Activated CD4-positive, alpha-beta T cell treated with anti-CD3 and anti-CD28 coated beads for 1 hour (primary cell): ENCODE measurements around the gene ATP6V0D1.

Experiments
- DNase-seq: peaks from one replicate; pipeline ENCODE4 v3.0.0-alpha.2; 2020

ATP6V0D1 gene

DNA sequence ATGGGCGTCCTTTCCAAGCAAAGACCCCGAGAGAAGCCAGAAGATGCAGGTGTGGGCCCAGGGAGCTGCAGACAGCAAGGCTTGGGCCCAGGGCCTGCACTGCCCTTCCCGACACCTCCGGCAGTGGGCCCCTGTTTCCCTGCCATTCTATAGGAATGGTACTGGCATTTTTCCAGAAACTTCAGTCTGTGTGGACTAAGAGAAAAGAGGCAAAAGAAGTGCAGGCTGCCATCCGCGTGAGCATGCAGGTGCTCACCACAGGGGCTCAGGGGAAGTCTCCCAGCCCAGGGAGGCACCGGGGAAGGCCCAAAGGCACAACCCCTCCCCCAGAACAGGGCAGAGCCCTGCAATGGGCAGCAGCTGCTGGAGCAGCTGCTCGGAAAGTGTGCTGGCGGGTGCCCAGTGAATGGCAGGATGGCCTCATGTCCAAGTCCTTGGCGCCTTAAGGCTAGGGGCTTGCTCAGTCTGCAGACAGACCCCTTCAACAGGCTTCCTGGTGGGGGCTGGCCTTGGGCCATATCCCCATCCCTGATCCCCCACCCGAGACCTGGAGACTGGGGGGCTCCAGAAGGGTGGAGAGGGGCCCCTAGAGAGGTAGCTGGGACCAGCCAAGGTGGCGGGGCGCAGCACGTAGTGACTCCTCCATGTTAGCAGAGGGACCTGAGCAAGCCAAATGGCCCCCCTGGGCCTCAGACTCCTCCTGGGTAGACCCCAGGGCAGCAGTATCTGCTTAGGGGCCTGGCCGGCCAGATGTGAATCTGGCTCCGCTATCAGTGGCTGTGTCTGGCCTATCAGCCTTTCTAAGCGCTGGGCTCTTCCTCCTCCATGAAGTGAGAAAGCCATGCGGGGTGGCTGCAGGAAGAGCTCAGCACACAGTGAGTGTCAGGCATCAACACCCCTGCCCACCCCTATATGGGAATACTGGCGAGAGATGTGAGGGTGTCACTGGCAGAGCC is 80.9 kb downstream of the ATP6V0D1 start:
- DNase-seq: no peak

- no peak for DNase-seq
These were observed 81.7 kb downstream of the ATP6V0D1 start for GRCh38 chr16:67399218-67399733.

GRCh38 chr16:67398546-67399217 is 82.3 kb downstream of the ATP6V0D1 start:
- DNase-seq: no peak

GRCh38 chr16:67397812-67398545 is 83.0 kb downstream of the ATP6V0D1 start:
- DNase-seq: no peak

GRCh38 chr16:67397036-67397801 is 83.7 kb downstream of the ATP6V0D1 start:
- no peak for DNase-seq

DNA sequence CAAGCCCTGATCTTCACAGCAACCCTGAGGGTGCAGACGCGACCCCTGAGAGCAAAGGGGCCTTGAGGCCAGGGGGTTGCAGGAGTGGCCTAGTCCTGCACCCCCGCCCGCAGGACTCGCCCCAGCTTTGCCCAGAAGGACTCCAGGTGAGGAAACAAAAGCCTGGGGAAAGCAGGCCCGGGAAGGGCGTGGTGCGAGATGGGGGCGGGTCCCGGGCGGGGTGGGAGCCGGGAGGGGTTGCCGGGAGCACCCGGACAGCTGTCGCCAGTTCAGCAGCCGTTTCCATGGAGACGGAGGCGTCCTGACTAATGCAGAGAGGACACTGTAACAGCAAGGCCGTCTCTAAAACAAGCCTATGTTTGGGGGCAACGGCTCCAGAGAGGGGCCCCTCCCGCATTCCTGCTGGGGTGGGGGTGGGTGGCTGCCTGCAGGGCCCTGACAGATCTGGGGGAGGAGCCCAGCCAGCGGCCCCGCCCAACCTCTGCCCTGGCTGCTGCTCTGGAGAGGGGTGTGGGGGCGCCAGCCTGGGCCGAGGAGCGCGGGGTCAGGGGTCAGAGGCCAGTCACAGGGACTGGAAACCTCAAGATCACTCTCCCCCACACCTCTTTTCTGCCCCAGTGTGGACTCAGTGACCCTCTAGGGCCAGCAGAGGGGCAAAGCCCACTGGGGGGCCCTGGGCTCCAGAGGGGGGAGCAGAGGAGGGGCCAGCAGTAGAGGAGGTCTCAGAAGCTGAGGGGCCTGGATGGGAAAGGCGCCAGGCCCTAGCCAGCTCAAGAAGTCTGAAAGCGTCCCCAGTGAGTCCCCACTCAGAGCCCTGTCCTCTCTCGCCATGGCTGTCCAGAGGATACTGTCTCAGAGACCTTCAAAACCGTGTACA is 84.6 kb downstream of the ATP6V0D1 start:
- DNase-seq: no peak

GRCh38 chr16:67395458-67396158 is 85.3 kb downstream of the ATP6V0D1 start:
- no peak for DNase-seq

GRCh38 chr16:67395105-67395457 is 85.9 kb downstream of the ATP6V0D1 start:
- no peak for DNase-seq

DNA sequence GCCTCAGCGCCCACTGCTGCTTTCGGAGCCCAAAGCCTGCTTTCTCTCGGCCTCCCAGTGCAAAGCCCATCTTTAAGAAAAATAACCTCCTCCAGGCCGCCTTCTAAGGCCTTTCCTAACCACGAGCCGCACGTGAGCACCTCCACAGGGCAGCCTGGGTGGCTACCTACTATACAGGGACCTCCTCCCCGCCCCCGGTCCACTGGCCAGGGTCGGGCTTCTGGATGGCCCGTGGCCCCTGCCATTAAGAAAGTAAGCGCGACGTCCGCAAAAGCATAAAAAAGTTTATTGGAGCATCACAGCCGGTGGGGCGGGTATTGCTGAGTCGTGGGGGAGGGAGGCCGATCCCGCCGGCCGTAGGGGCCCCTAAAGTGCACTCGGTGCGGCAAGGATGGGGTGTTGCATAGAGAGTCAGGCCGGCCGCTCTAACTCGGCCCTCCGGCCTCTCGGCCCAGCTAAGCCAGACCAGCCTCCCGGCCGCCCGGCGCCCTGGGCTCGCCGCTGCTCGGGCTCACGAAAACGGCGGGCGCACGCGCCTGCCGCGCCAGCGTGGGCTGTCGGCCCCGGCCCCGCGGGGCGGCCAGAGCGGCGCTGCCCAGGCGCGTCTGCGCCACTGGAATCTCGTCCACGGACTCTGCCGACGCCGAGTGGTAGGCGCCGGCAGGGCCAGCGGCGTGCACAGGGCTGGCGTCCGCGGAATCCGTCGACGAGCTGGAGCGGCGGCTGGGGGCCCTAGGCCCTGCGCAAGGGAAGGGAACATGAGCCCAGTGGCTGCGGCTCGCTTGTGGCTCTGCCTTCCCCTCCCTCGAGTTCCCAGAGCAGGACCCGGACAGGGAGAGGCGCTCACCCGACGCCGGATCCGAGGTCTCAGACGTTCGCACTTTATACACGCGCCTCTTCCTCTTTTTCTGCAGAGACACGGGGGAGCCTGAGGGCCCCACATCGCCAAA is 86.5 kb downstream of the ATP6V0D1 start:
- DNase-seq: no peak

GRCh38 chr16:67393788-67394154 is 87.2 kb downstream of the ATP6V0D1 start:
- no peak for DNase-seq

GRCh38 chr16:67393111-67393787 is 87.7 kb downstream of the ATP6V0D1 start, which contains the start of gene TPPP3:
TSS of gene TPPP3 (minus strand) at chr16:67393498. CDS start at chr16:67391111, 2,387 bp downstream.
- no peak for DNase-seq

GRCh38 chr16:67392301-67393059 is 88.5 kb downstream of the ATP6V0D1 start:
- no peak for DNase-seq

DNA sequence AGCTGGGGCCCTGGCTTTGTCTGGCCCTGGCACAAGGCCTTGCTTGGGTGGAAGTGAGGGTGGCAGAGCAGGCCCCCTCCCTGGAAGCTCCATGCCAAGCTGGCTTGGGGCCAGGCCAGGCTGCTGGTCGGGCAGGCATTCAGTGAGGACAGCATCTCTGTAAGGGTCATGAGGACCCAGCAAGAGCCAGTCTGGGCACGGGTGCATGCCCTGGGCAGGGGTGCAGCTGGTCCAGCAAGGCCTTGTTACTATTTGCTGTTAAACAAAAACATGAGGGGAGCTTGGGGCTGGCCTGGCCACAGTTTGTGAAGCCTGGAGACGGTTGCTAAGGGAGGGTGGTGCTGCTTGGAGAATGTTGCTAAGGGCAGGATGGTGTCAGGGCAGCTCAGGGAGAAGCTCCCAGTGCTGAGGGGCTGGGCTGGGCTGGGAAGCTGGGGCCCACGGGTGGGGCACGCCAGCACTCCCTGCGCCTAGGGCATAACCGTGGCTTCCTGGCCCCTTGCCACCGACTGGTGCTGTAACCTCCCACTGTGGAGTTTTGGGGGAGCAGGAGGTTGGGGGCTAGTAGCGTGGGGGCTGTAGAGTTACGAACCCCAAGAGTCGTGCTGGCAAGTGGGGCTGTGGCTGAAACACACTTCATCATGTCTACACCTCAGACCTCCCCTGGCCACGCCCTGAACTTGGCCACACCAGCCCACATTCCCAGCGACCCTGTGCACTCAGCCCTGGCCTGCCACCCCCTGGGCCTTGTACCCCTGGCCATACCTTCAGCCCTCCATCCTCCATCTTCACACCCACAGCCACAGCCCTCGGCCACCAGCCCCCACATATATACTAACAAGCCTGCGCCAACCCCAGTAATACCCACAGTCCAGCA is 89.3 kb downstream of the ATP6V0D1 start:
- DNase-seq: no peak

- DNase-seq: no peak
These were observed 90.0 kb downstream of the ATP6V0D1 start for GRCh38 chr16:67390816-67391423.

DNA sequence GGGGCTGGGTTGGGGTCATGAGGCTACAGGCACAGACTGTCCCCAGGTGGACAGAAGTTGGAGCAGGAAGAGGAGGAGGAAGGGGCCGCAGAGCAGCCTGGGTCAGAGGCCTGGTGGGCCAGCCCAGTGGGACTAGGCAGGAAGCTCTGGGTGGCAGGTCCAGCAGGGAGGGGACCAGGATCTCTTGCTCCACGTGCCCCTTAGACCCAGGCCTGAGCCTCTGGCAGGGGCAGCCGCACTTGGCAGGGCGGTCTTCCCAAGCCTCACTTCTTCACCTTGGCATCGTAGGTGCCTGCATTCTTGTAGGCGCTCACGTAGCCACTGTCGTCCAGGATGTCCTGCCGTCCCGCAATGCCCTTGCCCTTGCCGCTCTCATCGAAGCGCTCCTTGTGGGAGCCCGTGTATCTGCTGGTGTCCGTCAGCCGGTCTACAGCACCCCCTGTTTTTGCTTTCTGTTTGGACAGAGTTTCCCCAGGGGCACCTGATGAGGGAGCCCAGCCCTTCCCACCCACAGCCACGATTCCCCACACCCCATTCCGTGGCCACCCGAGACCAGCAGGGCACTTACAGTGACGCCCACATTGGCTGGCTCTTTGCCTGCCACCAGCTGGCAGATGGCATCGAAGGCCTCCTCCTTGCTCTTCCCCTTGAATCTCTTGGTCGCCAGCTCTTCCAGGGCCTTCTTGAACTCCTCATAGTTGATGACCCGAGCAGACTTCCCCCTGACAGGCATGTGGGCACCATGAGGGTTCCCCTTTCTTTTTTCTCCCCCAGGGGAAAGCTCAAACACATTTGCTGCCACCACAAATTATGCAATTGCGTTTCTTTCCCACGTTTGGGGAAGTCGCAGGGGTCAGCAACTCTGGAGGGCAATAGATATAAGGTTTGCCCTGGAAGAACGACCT is 90.8 kb downstream of the ATP6V0D1 start:
- DNase-seq: no peak

DNA sequence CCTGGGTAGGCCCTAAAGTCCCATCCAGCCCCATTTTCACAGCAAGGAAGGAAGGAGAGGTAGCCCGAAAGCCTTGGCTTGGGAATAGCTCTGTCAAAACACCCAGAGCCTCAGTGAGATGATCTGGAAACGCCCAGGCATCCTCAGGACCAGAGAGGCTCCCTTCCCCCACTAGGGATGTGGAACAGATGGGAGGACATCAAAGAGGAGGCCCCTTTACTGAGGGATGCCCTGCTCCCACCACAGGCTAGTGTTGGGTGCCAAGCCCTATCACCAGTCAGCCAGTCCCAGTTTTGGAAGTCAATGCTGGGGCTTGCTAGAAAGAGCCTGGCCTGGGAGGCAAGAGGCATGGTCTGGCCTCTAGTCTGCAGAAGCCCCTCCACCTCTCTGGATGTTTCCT is 92.4 kb downstream of the ATP6V0D1 start:
- no peak for DNase-seq
